Measurements from ENCODE around the gene TSPAN9. TPM values are rescaled to one million over a fixed set of nuclear protein-coding genes. Genes with fewer than 3 reads are reported as not detected.
A peak's percentile ranks its signal among the peaks of the same experiment; 100 is the strongest.

Gene TSPAN9
- polyA plus RNA-seq, 3 donors: 0.15 to 0.34 (median 0.25) TPM

DNA sequence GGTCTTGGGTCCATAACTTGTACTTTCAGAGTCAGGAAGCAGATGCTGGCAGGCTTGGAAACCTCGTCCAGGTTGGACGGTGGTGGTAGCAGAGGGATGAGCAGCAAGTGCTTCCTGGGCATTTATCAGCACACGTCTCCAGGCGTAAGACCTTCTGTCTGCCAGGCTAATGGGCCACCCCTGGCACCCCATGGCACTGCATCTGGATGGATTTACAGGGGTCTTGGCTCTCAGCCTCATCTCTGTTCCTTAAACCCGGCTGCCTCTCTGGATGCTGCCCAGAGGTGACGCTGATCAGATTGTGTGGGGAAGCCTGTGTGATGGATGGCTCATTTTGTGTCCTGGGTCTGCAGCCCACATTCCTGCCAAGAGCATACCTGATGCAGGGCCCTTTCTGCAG is 145.1 kb downstream of the TSPAN9 start:
- H3K36me3 Mint-ChIP-seq: no peaks in the 10 kb centered on the region
- H3K27me3 Mint-ChIP-seq (ENCODE audit: low read depth in 3 of 3): peaks cover 5 to 16% (median 6%) of the 10 kb centered on the region in 3 donors
- H3K27ac Mint-ChIP-seq: peak overlapping the region in 1 of 7 donors; percentile 79
- H3K4me1 Mint-ChIP-seq: peaks cover 25% of the 10 kb centered on the region
- H3K4me3 Mint-ChIP-seq: no peak overlapping the region
- intact Hi-C loops (cut with micrococcal nuclease): no loop called here
- Histone ChIP-seq H4K20me1 (ENCODE audit: insufficient read depth, low read length) (no peaks in the 10 kb centered on the region), H3K4me2 (replicated peaks; ENCODE audit: extremely low read depth, low read length, poor library complexity, severe bottlenecking) (no peak overlapping the region), H3K27ac (ENCODE audit: low read depth in 1 of 2, low read length in 2 of 2) (no peak overlapping the region), H2AFZ (ENCODE audit: insufficient read depth, low read depth, low read length, poor library complexity, severe bottlenecking) (no peak overlapping the region), H3K36me3 (replicated peaks in 1 of 2; ENCODE audit: control insufficient read depth in 1 of 2, insufficient read depth in 2 of 2, low read length in 2 of 2) (no peaks in the 10 kb centered on the region), H3K27me3 (ENCODE audit: control insufficient read depth in 2 of 2, insufficient read depth in 2 of 2, low read length in 2 of 2) (no peaks in the 10 kb centered on the region), H3K9ac (ENCODE audit: insufficient read depth, low read length, poor library complexity, severe bottlenecking) (no peak overlapping the region), H3K9me3 (replicated peaks in 1 of 2; ENCODE audit: control insufficient read depth in 1 of 2, insufficient read depth in 1 of 2, low read length in 2 of 2) (no peaks in the 10 kb centered on the region), H3K79me2 (ENCODE audit: insufficient read depth, low read length) (no peaks in the 10 kb centered on the region), H3K4me3 (replicated peaks in 1 of 3; ENCODE audit: low read depth in 2 of 3, low read length in 3 of 3) (no peak overlapping the region), H3K4me1 (ENCODE audit: control insufficient read depth in 1 of 2, insufficient read depth in 2 of 2, low read length in 2 of 2) (peaks cover 8 to 10% of the 10 kb centered on the region in 2 donors)
- TF ChIP-seq CTCF (IDR thresholded peaks at IDR 0.05): no peak
- H3K9me3 Mint-ChIP-seq: no peaks in the 10 kb centered on the region
- DNase-seq: no peak
- WGBS (ENCODE audit: insufficient coverage): 91% methylated on average over 5 of the region's 6 CpGs

DNA sequence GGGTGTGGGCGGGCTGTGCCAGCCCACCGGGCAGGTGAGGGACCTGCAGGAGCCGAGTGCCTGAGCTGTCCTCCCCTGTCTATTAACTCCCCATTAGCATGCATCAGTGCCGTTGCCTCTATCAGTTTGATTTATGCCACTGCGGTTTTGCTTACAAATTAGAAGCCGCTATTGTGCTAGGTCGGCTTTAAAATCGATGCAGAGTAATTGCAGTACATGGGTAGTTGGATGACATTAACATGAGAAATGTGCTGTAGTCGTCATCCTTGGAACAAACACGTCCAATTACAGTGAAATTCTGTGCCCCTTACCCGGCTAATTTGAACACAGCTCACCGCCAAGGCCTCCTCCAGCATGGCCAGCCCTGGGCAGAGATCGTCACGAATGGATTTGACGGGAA is 145.8 kb downstream of the TSPAN9 start:
- no peak overlapping the region for H3K4me3 Mint-ChIP-seq
- H3K4me1 Mint-ChIP-seq: peaks cover 19% of the 10 kb centered on the region
- Histone ChIP-seq H3K27me3 (ENCODE audit: control insufficient read depth in 2 of 2, insufficient read depth in 2 of 2, low read length in 2 of 2) (no peaks in the 10 kb centered on the region), H3K4me3 (replicated peaks in 1 of 3; ENCODE audit: low read depth in 2 of 3, low read length in 3 of 3) (no peak overlapping the region), H3K4me1 (ENCODE audit: control insufficient read depth in 1 of 2, insufficient read depth in 2 of 2, low read length in 2 of 2) (peaks cover 8 to 10% of the 10 kb centered on the region in 2 donors), H4K20me1 (ENCODE audit: insufficient read depth, low read length) (no peaks in the 10 kb centered on the region), H3K79me2 (ENCODE audit: insufficient read depth, low read length) (no peaks in the 10 kb centered on the region), H3K27ac (ENCODE audit: low read depth in 1 of 2, low read length in 2 of 2) (no peak overlapping the region), H2AFZ (ENCODE audit: insufficient read depth, low read depth, low read length, poor library complexity, severe bottlenecking) (no peak overlapping the region), H3K4me2 (replicated peaks; ENCODE audit: extremely low read depth, low read length, poor library complexity, severe bottlenecking) (no peak overlapping the region), H3K9me3 (replicated peaks in 1 of 2; ENCODE audit: control insufficient read depth in 1 of 2, insufficient read depth in 1 of 2, low read length in 2 of 2) (no peaks in the 10 kb centered on the region), H3K36me3 (replicated peaks in 1 of 2; ENCODE audit: control insufficient read depth in 1 of 2, insufficient read depth in 2 of 2, low read length in 2 of 2) (no peaks in the 10 kb centered on the region), H3K9ac (ENCODE audit: insufficient read depth, low read length, poor library complexity, severe bottlenecking) (no peak overlapping the region)
- no peaks in the 10 kb centered on the region for H3K9me3 Mint-ChIP-seq
- peaks cover 5 to 14% (median 9%) of the 10 kb centered on the region in 3 donors for H3K27me3 Mint-ChIP-seq (ENCODE audit: low read depth in 3 of 3)
- no peak overlapping the region for H3K27ac Mint-ChIP-seq
- no peak for TF ChIP-seq CTCF (IDR thresholded peaks at IDR 0.05)
- H3K36me3 Mint-ChIP-seq: no peaks in the 10 kb centered on the region
- intact Hi-C loops (cut with micrococcal nuclease): no loop called here
- WGBS (ENCODE audit: insufficient coverage): 95% methylated on average over 11 of the region's 15 CpGs
- DNase-seq: no peak
